SK-N-SH (cell line): ENCODE data around the gene LDLRAP1. TPM values are rescaled to one million over a fixed set of nuclear protein-coding genes. Genes with fewer than 3 reads are reported as not detected.

Experiments
- CTCF ChIA-PET: fragments of 300-600, 350-600 bp; formaldehyde crosslinking; extraction: SDS; loops from one replicate; lab custom pipeline; 2021; lab: Yijun Ruan, JAX
- POLR2A ChIA-PET: fragments of 350-600 bp; sonication (Branson Sonifier 250); formaldehyde crosslinking; extraction: SDS; loops from one replicate; lab custom pipeline; 2020; ENCODE audit warnings: antibody characterized with exemption, inconsistent platforms; lab: Yijun Ruan, JAX
- DNase-seq: peaks from one replicate; pipeline ENCODE4 v3.0.0; 2012
- H2AFZ ChIP-seq: fragments of 200-600 bp; sonication (generic); 2 replicates; pipeline ENCODE4 v1.8.1; 2016; ENCODE audit warnings: antibody characterized with exemption, mild to moderate bottlenecking, low read depth
- H3F3A ChIP-seq: fragments of 200-600 bp; sonication (generic); replicated peaks from 2 replicates; pipeline ENCODE3; 2016; ENCODE audit warnings: antibody characterized with exemption, mild to moderate bottlenecking; ENCODE audit not compliant: insufficient read depth
- H3K27ac ChIP-seq, 2 experiments: fragments of 200-500 bp in 1 of 2; fragments of 200-600 bp in 1 of 2; sonication (Bioruptor generic) in 1 of 2; sonication (generic), shearing (Covaris generic) in 1 of 2; 2 replicates each; pipeline versions ENCODE4 v1.5.1 to v1.6.1; 2014 to 2016; ENCODE audit warnings: low read depth in 2 of 2, inconsistent platforms in 1 of 2, low read length in 1 of 2, mild to moderate bottlenecking in 1 of 2, mixed read lengths in 1 of 2
- H3K27me3 ChIP-seq: fragments of 200-600 bp; sonication (generic), shearing (Covaris generic); 2 replicates; pipeline ENCODE4 v1.6.1; 2016; ENCODE audit warnings: mixed run types; ENCODE audit not compliant: insufficient read depth
- H3K36me3 ChIP-seq, 2 experiments: fragments of 200-500 bp in 1 of 2; fragments of 200-600 bp in 1 of 2; sonication (Bioruptor generic) in 1 of 2; sonication (generic) in 1 of 2; replicated peaks in 1 of 2; 2 replicates each; pipeline versions ENCODE3 to v1.5.1; 2014 to 2016; ENCODE audit warnings: low read length in 1 of 2, mild to moderate bottlenecking in 1 of 2; ENCODE audit not compliant: insufficient read depth in 2 of 2, control insufficient read depth in 1 of 2
- H3K4me1 ChIP-seq, 2 experiments: fragments of 200-500 bp in 1 of 2; fragments of 200-600 bp in 1 of 2; sonication (Bioruptor generic) in 1 of 2; sonication (generic), shearing (Covaris generic) in 1 of 2; 2 replicates each; pipeline versions ENCODE4 v1.5.1 to v1.6.1; 2014 to 2016; ENCODE audit warnings: low read depth in 1 of 2, low read length in 1 of 2, mixed run types in 1 of 2; ENCODE audit not compliant: insufficient read depth in 2 of 2, control insufficient read depth in 1 of 2
- H3K4me2 ChIP-seq: fragments of 200-600 bp; sonication (generic), shearing (Covaris generic); 2 replicates; pipeline ENCODE4 v1.6.1; 2017; ENCODE audit warnings: mixed run types
- H3K4me3 ChIP-seq, 2 experiments: fragments of 200-500 bp in 1 of 2; fragments of 200-600 bp in 1 of 2; sonication (Bioruptor generic) in 1 of 2; sonication (generic), shearing (Covaris generic) in 1 of 2; 2 replicates each; pipeline versions ENCODE4 v1.5.1 to v1.8.1; 2014 to 2016; ENCODE audit warnings: low read depth in 2 of 2, inconsistent platforms in 1 of 2, low read length in 1 of 2, mild to moderate bottlenecking in 1 of 2, mixed read lengths in 1 of 2, moderate library complexity in 1 of 2
- H3K79me2 ChIP-seq: fragments of 200-600 bp; sonication (generic); 2 replicates; pipeline ENCODE4 v1.8.1; 2017; ENCODE audit warnings: mild to moderate bottlenecking; ENCODE audit not compliant: insufficient read depth
- H3K9ac ChIP-seq: fragments of 200-600 bp; sonication (generic); 2 replicates; pipeline ENCODE4 v1.6.1; 2017; ENCODE audit warnings: mixed run types
- H3K9me2 ChIP-seq: fragments of 200-600 bp; sonication (generic); 2 replicates; pipeline ENCODE4 v1.6.1; 2017; ENCODE audit warnings: mixed run types
- H3K9me3 ChIP-seq: fragments of 200-600 bp; sonication (generic); 2 replicates; pipeline ENCODE4 v1.6.1; 2017; ENCODE audit warnings: mixed run types, mild to moderate bottlenecking, moderate library complexity
- H4K20me1 ChIP-seq: fragments of 200-600 bp; sonication (generic); 2 replicates; pipeline ENCODE4 v1.6.1; 2017; ENCODE audit warnings: mild to moderate bottlenecking, mixed run types; ENCODE audit not compliant: insufficient read depth
- CHD2 ChIP-seq: fragments of 150-350 bp; IDR thresholded peaks from 2 replicates; pipeline ENCODE4 v1.6.1; 2018; ENCODE audit warnings: low read length; ENCODE audit not compliant: partially characterized antibody
- ELF1 ChIP-seq: IDR thresholded peaks from 2 replicates; pipeline ENCODE4 v1.4.0; 2012
- EP300 ChIP-seq, 2 experiments: IDR thresholded peaks; 2 replicates each; pipeline versions ENCODE4 v1.4.0 to v1.6.1; 2012; ENCODE audit warnings: borderline replicate concordance in 1 of 2, low read depth in 1 of 2, low read length in 1 of 2
- EZH2phosphoT487 ChIP-seq: fragments of 200-600 bp; sonication (generic); IDR thresholded peaks from 2 replicates; pipeline ENCODE4 v1.6.1; 2017; ENCODE audit warnings: low read depth, mixed run types, mild to moderate bottlenecking, antibody characterized with exemption, moderate library complexity, borderline replicate concordance
- FOXJ3 ChIP-seq: sonication (generic); formaldehyde crosslinking; IDR thresholded peaks from 2 replicates; pipeline ENCODE4 v1.5.1; 2020; ENCODE audit warnings: mild to moderate bottlenecking, missing genetic modification reagents
- GABPA ChIP-seq: IDR thresholded peaks from 2 replicates; pipeline ENCODE4 v1.4.0; 2012; ENCODE audit warnings: low read depth, mild to moderate bottlenecking
- MEF2A ChIP-seq: IDR thresholded peaks from 2 replicates; pipeline ENCODE4 v1.4.0; 2012; ENCODE audit warnings: low read depth, borderline replicate concordance
- NFIC ChIP-seq: IDR thresholded peaks from 2 replicates; pipeline ENCODE4 v1.4.0; 2012; ENCODE audit warnings: borderline replicate concordance
- NRF1 ChIP-seq: IDR thresholded peaks from 2 replicates; pipeline ENCODE4 v1.6.1; 2012; ENCODE audit warnings: low read depth, mild to moderate bottlenecking, low read length
- PBX3 ChIP-seq: IDR thresholded peaks from 2 replicates; pipeline ENCODE4; 2012
- POLR2AphosphoS5 ChIP-seq: IDR thresholded peaks from 2 replicates; pipeline ENCODE4 v1.6.1; 2012; ENCODE audit warnings: low read depth, low read length
- RCOR1 ChIP-seq: fragments of 150-350 bp; IDR thresholded peaks from 2 replicates; pipeline ENCODE4 v1.6.1; 2017; ENCODE audit warnings: antibody characterized with exemption, low read length
- RFX5 ChIP-seq: IDR thresholded peaks from 2 replicates; pipeline ENCODE4 v1.6.1; 2012; ENCODE audit warnings: mild to moderate bottlenecking, improper control_type of control experiment, low read length
- TCF12 ChIP-seq: IDR thresholded peaks from 2 replicates; pipeline ENCODE4 v1.4.0; 2012
- TEAD4 ChIP-seq: IDR thresholded peaks from 2 replicates; pipeline ENCODE4 v1.4.0; 2012; ENCODE audit warnings: mild to moderate bottlenecking, borderline replicate concordance; ENCODE audit not compliant: insufficient read depth
- USF2 ChIP-seq: fragments of 150-350 bp; IDR thresholded peaks from 2 replicates; pipeline ENCODE4 v1.6.1; 2017; ENCODE audit warnings: antibody characterized with exemption, low read length, low read depth, borderline replicate concordance
- YY1 ChIP-seq: IDR thresholded peaks from 2 replicates; pipeline ENCODE4 v1.4.0; 2012; ENCODE audit warnings: low read depth, mild to moderate bottlenecking
- WGBS: methylation state at CpG from one replicate; pipeline ENCODE4 v1.1.6; 2017; ENCODE audit warnings: low lambda C conversion rate; 5-methylcytosine and 5-hydroxymethylcytosine counted together
- polyA plus RNA-seq, 3 experiments: library from polyadenylated mRNA; depleted of rRNA; stranded (reverse); fragments of >200 nt; gene quantifications; 2 replicates each; pipeline ENCODE4 v1.2.3, GENCODE V29; 2012
- TF ChIP-seq, protein P1 (sequence below): fragments of 200-600 bp; sonication (generic); IDR thresholded peaks from 2 replicates; pipeline ENCODE4 v1.6.1; 2017; ENCODE audit warnings: antibody characterized with exemption, mild to moderate bottlenecking, moderate library complexity
- TF ChIP-seq, protein P2 (sequence below): IDR thresholded peaks from 2 replicates; pipeline ENCODE4 v1.6.1; 2012; ENCODE audit warnings: mild to moderate bottlenecking, low read depth, low read length, moderate library complexity
- TF ChIP-seq, protein P3 (sequence below): IDR thresholded peaks from 2 replicates; pipeline ENCODE4 v1.4.0; 2012; ENCODE audit warnings: low read depth, borderline replicate concordance

The LDLRAP1 gene
- polyA plus RNA-seq, 1 of the 3 experiments (the other 2 are of a cell fraction) = 19.1 TPM

GRCh38 chr1:25494952-25495351 is 48.5 kb upstream of the LDLRAP1 start (continued):
- TF ChIP-seq, protein P1, sequence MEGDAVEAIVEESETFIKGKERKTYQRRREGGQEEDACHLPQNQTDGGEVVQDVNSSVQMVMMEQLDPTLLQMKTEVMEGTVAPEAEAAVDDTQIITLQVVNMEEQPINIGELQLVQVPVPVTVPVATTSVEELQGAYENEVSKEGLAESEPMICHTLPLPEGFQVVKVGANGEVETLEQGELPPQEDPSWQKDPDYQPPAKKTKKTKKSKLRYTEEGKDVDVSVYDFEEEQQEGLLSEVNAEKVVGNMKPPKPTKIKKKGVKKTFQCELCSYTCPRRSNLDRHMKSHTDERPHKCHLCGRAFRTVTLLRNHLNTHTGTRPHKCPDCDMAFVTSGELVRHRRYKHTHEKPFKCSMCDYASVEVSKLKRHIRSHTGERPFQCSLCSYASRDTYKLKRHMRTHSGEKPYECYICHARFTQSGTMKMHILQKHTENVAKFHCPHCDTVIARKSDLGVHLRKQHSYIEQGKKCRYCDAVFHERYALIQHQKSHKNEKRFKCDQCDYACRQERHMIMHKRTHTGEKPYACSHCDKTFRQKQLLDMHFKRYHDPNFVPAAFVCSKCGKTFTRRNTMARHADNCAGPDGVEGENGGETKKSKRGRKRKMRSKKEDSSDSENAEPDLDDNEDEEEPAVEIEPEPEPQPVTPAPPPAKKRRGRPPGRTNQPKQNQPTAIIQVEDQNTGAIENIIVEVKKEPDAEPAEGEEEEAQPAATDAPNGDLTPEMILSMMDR = no peak
- TF ChIP-seq CHD2 (no peak), GABPA (no peak)

- H4K20me1 ChIP-seq = no peaks in the 10 kb centered on the region
- H3K4me3 ChIP-seq = no peak overlapping the region
- CTCF ChIA-PET = interaction anchor here (2.8 to 5.9 kb wide), 2 partner anchors 13 to 19 kb away, joined by 12 to 46 read pairs; no protein-coding TSS in a partner anchor
- TF ChIP-seq YY1 (no peak), RFX5 (no peak), RCOR1 (no peak), USF2 (no peak), FOXJ3 (no peak), CHD2 (no peak), ELF1 (no peak), TEAD4 (no peak), NRF1 (no peak), GABPA (no peak), TCF12 (no peak), MEF2A (no peak), NFIC (no peak), POLR2AphosphoS5 (no peak), PBX3 (no peak), EP300 (IDR thresholded peaks at IDR 0.05; ENCODE audit: borderline replicate concordance in 1 of 2, low read depth in 1 of 2, low read length in 1 of 2) (no peak), EZH2phosphoT487 (no peak)
- TF ChIP-seq, protein P2, sequence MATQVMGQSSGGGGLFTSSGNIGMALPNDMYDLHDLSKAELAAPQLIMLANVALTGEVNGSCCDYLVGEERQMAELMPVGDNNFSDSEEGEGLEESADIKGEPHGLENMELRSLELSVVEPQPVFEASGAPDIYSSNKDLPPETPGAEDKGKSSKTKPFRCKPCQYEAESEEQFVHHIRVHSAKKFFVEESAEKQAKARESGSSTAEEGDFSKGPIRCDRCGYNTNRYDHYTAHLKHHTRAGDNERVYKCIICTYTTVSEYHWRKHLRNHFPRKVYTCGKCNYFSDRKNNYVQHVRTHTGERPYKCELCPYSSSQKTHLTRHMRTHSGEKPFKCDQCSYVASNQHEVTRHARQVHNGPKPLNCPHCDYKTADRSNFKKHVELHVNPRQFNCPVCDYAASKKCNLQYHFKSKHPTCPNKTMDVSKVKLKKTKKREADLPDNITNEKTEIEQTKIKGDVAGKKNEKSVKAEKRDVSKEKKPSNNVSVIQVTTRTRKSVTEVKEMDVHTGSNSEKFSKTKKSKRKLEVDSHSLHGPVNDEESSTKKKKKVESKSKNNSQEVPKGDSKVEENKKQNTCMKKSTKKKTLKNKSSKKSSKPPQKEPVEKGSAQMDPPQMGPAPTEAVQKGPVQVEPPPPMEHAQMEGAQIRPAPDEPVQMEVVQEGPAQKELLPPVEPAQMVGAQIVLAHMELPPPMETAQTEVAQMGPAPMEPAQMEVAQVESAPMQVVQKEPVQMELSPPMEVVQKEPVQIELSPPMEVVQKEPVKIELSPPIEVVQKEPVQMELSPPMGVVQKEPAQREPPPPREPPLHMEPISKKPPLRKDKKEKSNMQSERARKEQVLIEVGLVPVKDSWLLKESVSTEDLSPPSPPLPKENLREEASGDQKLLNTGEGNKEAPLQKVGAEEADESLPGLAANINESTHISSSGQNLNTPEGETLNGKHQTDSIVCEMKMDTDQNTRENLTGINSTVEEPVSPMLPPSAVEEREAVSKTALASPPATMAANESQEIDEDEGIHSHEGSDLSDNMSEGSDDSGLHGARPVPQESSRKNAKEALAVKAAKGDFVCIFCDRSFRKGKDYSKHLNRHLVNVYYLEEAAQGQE = no peak
- TF ChIP-seq, protein P3, sequence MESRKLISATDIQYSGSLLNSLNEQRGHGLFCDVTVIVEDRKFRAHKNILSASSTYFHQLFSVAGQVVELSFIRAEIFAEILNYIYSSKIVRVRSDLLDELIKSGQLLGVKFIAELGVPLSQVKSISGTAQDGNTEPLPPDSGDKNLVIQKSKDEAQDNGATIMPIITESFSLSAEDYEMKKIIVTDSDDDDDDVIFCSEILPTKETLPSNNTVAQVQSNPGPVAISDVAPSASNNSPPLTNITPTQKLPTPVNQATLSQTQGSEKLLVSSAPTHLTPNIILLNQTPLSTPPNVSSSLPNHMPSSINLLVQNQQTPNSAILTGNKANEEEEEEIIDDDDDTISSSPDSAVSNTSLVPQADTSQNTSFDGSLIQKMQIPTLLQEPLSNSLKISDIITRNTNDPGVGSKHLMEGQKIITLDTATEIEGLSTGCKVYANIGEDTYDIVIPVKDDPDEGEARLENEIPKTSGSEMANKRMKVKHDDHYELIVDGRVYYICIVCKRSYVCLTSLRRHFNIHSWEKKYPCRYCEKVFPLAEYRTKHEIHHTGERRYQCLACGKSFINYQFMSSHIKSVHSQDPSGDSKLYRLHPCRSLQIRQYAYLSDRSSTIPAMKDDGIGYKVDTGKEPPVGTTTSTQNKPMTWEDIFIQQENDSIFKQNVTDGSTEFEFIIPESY = no peak
- TF ChIP-seq, all 33 proteins: peak for 0
- H3K36me3 ChIP-seq = peaks cover 23 to 28% of the 10 kb centered on the region in 2 experiments
- H3K9me2 ChIP-seq = no peaks in the 10 kb centered on the region
- no peak for DNase-seq
- peak overlapping the region; percentile 14; the same call in 1 of the 2 replicates for H3K4me2 ChIP-seq
- 88% methylated on average over 1 of the region's 1 CpG for WGBS
- H3K9me3 ChIP-seq = no peaks in the 10 kb centered on the region
- POLR2A ChIA-PET = no interaction called here
- peaks cover 43% of the 10 kb centered on the region for H3F3A ChIP-seq
- H2AFZ ChIP-seq = no peak overlapping the region
- peak overlapping the region in 1 of 2 experiments; percentile 52; a peak in 2 of 4 replicates for H3K27ac ChIP-seq
- peaks cover 15 to 22% of the 10 kb centered on the region in 2 experiments; a peak in 3 of 4 replicates for H3K4me1 ChIP-seq
- no peaks in the 10 kb centered on the region for H3K79me2 ChIP-seq
- no peaks in the 10 kb centered on the region for H3K27me3 ChIP-seq
- no peak overlapping the region for H3K9ac ChIP-seq
These were observed 42.7 kb upstream of the LDLRAP1 start for GRCh38 chr1:25500694-25501093.
